Cardiac fibroblast (primary cell): ENCODE data around the gene TAS2R43.
"Not testable (repeated sequence)": the region's sequence is repeated elsewhere in the genome, so short reads cannot be mapped to it uniquely, and the experiment has no call there.

Source experiments
- DNase-seq, 2 donors: peaks; one replicate each; pipeline versions ENCODE4 v3.0.0 to v3.0.0-alpha.2; 2010; ENCODE audit warnings: low read depth in 2 of 2
- H3K4me3 ChIP-seq, 2 donors: replicated peaks in 1 of 2; 1 replicate in 1 of 2; 2 replicates in 1 of 2; pipeline ENCODE4 v1.5.1; 2011; ENCODE audit warnings: low read depth in 2 of 2, low read length in 2 of 2, mild to moderate bottlenecking in 2 of 2, moderate library complexity in 1 of 2
- TF ChIP-seq, protein P1 (sequence below): IDR thresholded peaks from one replicate; pipeline ENCODE4 v1.5.1; 2011; ENCODE audit warnings: low read depth, mild to moderate bottlenecking, low read length, inconsistent platforms

TAS2R43 gene, protein sequence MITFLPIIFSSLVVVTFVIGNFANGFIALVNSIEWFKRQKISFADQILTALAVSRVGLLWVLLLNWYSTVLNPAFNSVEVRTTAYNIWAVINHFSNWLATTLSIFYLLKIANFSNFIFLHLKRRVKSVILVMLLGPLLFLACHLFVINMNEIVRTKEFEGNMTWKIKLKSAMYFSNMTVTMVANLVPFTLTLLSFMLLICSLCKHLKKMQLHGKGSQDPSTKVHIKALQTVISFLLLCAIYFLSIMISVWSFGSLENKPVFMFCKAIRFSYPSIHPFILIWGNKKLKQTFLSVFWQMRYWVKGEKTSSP

DNA sequence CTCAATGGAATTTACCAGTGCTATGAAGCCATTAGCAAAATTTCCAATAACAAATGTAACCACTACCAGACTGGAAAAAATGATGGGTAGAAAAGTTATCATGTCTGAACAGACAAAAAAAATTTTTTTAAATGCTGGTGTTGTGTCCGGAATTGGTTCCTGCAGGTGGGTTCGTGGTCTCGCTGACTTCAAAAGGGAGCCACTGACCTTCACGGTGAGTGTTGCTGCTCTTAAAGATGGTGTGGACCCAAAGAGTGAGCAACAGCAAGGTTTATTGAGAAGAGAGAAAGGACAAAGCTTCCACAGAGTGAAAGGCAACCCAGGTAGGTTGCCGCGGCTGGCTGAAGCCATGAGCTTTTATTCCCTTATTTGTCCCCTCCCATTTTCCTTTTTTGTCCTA lies at the start of gene TAS2R43:
TSS of gene TAS2R43 (minus strand) at position 186 of the 400 bp plus-strand sequence. CDS start at position 102, 84 bp downstream.
- H3K4me3 ChIP-seq = no peak within 1 kb of the TSS
- no peak for DNase-seq
- TF ChIP-seq, protein P1, sequence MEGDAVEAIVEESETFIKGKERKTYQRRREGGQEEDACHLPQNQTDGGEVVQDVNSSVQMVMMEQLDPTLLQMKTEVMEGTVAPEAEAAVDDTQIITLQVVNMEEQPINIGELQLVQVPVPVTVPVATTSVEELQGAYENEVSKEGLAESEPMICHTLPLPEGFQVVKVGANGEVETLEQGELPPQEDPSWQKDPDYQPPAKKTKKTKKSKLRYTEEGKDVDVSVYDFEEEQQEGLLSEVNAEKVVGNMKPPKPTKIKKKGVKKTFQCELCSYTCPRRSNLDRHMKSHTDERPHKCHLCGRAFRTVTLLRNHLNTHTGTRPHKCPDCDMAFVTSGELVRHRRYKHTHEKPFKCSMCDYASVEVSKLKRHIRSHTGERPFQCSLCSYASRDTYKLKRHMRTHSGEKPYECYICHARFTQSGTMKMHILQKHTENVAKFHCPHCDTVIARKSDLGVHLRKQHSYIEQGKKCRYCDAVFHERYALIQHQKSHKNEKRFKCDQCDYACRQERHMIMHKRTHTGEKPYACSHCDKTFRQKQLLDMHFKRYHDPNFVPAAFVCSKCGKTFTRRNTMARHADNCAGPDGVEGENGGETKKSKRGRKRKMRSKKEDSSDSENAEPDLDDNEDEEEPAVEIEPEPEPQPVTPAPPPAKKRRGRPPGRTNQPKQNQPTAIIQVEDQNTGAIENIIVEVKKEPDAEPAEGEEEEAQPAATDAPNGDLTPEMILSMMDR = no peak

DNA sequence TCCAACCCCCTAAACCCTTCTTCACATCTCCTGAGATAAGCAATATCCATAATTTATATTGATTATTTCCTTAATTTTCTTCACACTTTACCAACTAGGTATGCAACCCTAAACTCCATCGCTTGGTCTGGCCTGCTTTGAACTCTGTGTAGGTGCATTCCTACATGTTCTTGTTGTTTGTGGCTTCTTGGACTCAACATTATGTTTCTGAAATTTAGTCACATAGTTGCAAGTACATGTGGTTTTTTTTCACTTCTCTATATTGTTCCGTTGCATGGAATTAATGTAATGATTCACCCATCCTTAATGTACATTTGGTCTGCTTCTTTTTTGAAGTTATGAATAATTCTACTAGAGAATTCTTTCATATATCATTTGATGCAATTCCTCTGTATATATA lies 44.0 kb upstream of the TAS2R43 start:
- H3K4me3 ChIP-seq = no peak overlapping the region
- DNase-seq = no peak
- TF ChIP-seq, protein P1 = no peak

DNA sequence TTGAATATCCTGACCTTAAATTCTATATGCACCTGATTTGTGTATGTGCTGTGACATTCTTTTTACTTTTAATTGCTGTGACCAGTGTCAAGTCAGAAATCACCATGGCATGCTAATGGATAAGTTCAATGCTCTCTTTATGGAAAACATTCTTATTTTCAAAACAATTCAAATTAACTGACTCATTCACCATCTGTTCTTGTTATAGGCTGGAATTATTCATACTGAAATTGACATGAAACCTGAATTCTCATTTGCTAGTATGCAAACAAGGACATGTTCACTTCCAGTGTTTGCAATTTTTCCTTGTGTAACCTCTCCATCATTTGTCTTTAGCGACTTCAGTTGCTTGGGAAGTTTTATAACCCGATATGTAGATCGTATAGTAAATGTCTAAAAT lies 42.2 kb upstream of the TAS2R43 start, which contains the start of gene TAS2R30:
TSS of gene TAS2R30 (minus strand) at position 340 of the 400 bp plus-strand sequence. CDS start 400 bp downstream, outside the sequence.
- no peak for DNase-seq
- TF ChIP-seq, protein P1 = no peak
- no peak within 1 kb of the TSS for H3K4me3 ChIP-seq

DNA sequence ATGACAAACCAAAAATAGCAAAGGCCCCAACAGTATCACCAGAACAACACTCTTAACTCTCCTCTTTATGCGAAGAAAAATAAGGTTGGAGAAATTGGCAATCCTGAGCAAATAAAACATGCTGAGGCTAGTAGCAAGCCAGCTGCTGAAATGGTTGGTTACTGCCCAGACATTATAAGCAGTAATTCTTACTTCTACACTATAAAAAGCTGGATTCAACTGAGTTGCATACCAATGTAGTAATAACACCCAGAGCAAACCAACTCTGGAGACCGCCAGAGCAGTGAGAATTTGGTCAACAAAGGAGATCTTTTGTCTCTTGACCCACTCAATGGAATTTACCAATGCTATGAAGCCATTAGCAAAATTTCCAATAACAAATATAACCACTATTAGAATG lies 41.7 kb upstream of the TAS2R43 start:
- TF ChIP-seq, protein P1 = no peak

DNA sequence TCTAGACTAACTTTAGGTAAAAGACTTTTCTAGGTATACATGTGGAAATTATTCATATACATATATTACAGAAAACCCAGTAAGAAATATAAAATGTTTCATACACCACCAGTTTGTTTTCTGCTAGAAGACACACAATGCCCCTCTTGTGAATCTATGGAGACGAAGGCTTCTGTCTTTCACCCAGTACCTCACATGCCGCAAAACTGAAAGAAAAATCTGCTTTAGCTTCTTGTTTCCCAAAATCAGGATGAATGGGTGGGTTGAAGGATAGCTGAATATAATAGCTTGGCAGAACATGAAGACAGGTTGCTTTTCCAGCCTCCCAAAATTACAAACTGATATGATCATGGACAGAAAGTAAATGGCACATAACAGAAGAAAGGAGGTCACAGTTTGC lies 41.0 kb upstream of the TAS2R43 start:
- no peak overlapping the region for H3K4me3 ChIP-seq
- TF ChIP-seq, protein P1 = no peak
- no peak for DNase-seq

More for the DNA sequence above, 41.7 kb upstream of the TAS2R43 start:
- DNase-seq = no peak
- no peak overlapping the region for H3K4me3 ChIP-seq

DNA sequence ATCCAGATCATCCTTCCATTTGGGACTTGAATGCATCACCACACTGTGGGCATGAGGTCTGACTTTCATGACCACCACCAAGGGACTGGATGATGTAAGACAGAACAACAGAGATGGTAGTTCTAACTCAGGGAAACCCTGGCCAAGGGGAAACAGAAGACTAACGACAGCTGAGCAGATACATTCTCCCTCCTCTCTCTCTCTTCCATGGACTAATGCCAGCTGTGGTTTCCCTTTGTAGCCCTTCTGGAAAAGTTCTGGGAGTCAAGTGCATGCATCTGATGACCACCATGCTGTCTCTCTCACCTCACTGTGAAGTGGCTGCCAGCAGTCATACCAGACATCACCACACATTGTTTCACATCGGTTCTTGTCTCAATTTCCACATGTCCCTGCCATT lies 38.9 kb upstream of the TAS2R43 start:
- no peak overlapping the region for H3K4me3 ChIP-seq
- no peak for DNase-seq
- TF ChIP-seq, protein P1 = no peak

DNA sequence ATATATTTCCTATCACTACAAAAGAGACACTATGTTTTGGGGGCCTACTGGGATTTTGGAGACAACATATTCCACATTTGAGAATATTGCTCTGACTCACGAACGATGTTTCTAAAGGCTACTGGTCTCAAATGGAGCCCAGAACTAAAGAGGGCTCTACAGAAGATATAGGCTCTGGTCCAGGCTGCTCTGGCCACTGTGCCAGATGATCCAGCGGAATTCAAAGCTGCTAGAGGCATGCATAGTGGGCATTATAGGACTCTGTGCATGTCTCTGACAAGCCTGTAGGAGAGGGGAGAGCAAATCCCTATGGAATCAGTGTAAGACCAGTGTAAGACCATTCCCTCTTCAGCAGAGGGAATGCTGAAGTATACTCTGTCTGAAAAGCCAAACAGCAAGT lies 38.3 kb upstream of the TAS2R43 start:
- TF ChIP-seq, protein P1 = no peak
- DNase-seq = no peak
- no peak overlapping the region for H3K4me3 ChIP-seq

DNA sequence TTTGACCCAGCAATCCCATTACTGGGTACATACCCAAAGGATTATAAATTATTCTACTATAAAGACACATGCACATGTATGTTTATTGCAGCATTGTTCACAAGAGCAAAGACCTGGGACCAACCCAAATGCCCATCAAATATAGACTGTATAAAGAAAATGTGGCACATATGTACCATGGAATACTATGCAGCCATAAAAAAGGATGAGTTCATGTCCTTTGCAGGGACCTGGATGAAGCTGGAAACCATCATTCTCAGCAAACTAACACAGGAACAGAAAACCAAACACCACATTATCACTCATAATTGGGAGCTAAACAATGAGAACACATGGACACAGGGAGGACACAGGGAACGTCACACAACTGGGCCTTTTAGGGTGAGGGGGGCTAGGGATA lies 22.0 kb upstream of the TAS2R43 start:
- not testable (repeated sequence) for DNase-seq, H3K4me3 ChIP-seq

DNA sequence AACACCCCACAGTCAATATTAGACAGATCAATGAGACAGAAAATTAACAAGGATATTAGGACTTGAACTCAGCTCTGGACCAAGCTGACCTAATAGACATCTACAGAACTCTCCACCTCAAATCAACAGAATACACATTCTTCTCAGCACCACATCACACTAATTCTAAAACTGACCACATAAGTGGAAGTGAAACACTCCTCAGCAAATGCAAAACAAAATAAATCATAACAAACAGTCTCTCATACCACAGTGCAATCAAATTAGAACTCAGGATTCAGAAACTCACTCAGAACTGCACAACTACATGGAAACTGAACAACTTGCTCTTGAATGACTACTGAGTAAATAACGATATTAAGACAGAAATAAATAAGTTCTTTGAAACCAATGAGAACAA lies 19.1 kb upstream of the TAS2R43 start:
- not testable (repeated sequence) for H3K4me3 ChIP-seq, DNase-seq
